ENCODE measurements around the gene IGSF9.

DNA sequence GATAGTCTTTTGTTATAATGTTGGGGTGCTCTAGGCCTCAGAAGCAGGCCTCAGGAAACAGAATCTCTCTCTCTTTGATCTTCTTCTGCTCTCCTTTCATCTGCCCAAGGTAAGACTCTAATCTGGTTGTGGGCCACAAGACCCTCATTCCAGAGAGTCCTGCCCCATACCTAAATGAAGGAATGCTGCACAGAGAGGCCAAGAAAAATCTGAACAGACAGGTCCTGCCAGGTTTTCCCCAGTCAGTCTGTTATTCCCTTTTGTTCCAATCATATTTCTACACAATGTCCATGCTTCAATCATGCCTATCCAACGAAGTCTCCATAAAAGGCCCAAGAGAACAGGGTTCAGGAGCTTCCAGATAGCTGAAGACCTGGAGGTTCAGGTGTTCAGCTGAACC is 38.5 kb downstream of the IGSF9 start:
- no peak for TF ChIP-seq EZH2 (optimal IDR thresholded peaks at IDR 0.05; ENCODE audit: low read depth, low read length)
- TF ChIP-seq CTCF (IDR thresholded peaks at IDR 0.05; ENCODE audit: low read length): no peak
- no peak for TF ChIP-seq EZH2phosphoT487 (IDR thresholded peaks at IDR 0.05; ENCODE audit: low read length)

Measured in MM.1S (cell line).